Caco-2 (cell line): Measurements from ENCODE around the gene PARD3B. TPM values are rescaled to one million over a fixed set of nuclear protein-coding genes. Genes with fewer than 3 reads are reported as not detected.

Experiments
- BruUV-seq: library from RNA; stranded (reverse); fragments of 400-500 nt; replicated peaks from 2 replicates; lab custom pipeline; 2021; lab: Mats Ljungman, UMichigan
- CTCF ChIA-PET: fragments of 300-600 bp; sonication (Branson Sonifier 250); formaldehyde crosslinking; loops from one replicate; lab custom pipeline; 2022; ENCODE audit warnings: antibody characterized with exemption; lab: Charles Lee
- POLR2A ChIA-PET: fragments of 300-600 bp; sonication (Branson Sonifier 250); formaldehyde crosslinking; loops from one replicate; lab custom pipeline; 2022; ENCODE audit warnings: antibody characterized with exemption; lab: Charles Lee
- DNase-seq, 2 experiments: peaks; one replicate each; pipeline versions ENCODE4 v3.0.0 to v3.0.0-alpha.2; 2020 to 2022
- H3K27me3 ChIP-seq: replicated peaks from 2 replicates; pipeline ENCODE4 v1.6.0; 2011; ENCODE audit warnings: low read length; ENCODE audit not compliant: control insufficient read depth, insufficient read depth
- H3K36me3 ChIP-seq: 2 replicates; pipeline ENCODE4 v1.5.1; 2011; ENCODE audit warnings: low read length; ENCODE audit not compliant: control insufficient read depth, insufficient read depth
- H3K4me1 ChIP-seq: fragments of 250-450 bp; sonication (Bioruptor Pico); 2 replicates; pipeline ENCODE4 v1.5.1; 2020; ENCODE audit warnings: mild to moderate bottlenecking
- H3K4me3 ChIP-seq: 2 replicates; pipeline ENCODE4 v1.5.1; 2011; ENCODE audit warnings: low read depth, mild to moderate bottlenecking, control low read depth, low read length
- H3K9me3 ChIP-seq: fragments of 250-450 bp; sonication (Bioruptor Pico); 2 replicates; pipeline ENCODE4 v1.5.1; 2020; ENCODE audit warnings: mild to moderate bottlenecking, moderate library complexity
- H3K27ac Mint-ChIP-seq: one replicate; pipeline ENCODE4 v1.8.0; 2022; ENCODE audit warnings: mixed read lengths; ENCODE audit not compliant: unreplicated experiment
- H3K27me3 Mint-ChIP-seq: one replicate; pipeline ENCODE4 v1.8.0; 2022; ENCODE audit warnings: mixed read lengths; ENCODE audit not compliant: insufficient read depth, unreplicated experiment
- H3K36me3 Mint-ChIP-seq: one replicate; pipeline ENCODE4 v1.8.0; 2022; ENCODE audit warnings: mild to moderate bottlenecking, mixed read lengths; ENCODE audit not compliant: insufficient read depth, unreplicated experiment
- H3K4me1 Mint-ChIP-seq: one replicate; pipeline ENCODE4 v1.8.0; 2022; ENCODE audit warnings: low read depth, mixed read lengths; ENCODE audit not compliant: unreplicated experiment
- H3K4me3 Mint-ChIP-seq: one replicate; pipeline ENCODE4 v1.8.0; 2022; ENCODE audit warnings: mild to moderate bottlenecking, moderate library complexity, mixed read lengths; ENCODE audit not compliant: unreplicated experiment
- H3K9me3 Mint-ChIP-seq: one replicate; pipeline ENCODE4 v1.8.0; 2022; ENCODE audit warnings: mixed read lengths; ENCODE audit not compliant: unreplicated experiment
- CTCF ChIP-seq, 2 experiments: fragments of 200-600 bp in 1 of 2; IDR thresholded peaks; 1 replicate in 1 of 2; 2 replicates in 1 of 2; pipeline versions ENCODE4 v1.5.1 to v1.8.0; 2011 to 2022; ENCODE audit warnings: antibody characterized with exemption in 1 of 2, control low read depth in 1 of 2, inconsistent platforms in 1 of 2, low read depth in 1 of 2, low read length in 1 of 2, mild to moderate bottlenecking in 1 of 2, moderate library complexity in 1 of 2; ENCODE audit not compliant: insufficient read depth in 1 of 2, severe bottlenecking in 1 of 2, unreplicated experiment in 1 of 2
- intact Hi-C: fragments of 100-400 bp; cut with micrococcal nuclease; formaldehyde crosslinking; loops from one replicate; pipeline ENCODE4 v1.10.0; 2022; ENCODE audit not compliant: unreplicated experiment
- total RNA-seq: library from RNA; stranded (reverse); gene quantifications from 2 replicates; pipeline ENCODE4 v1.2.3, GENCODE V29; 2022

Gene PARD3B
- total RNA-seq, 1 experiment from 2014 or later: 68.9 TPM

- Histone ChIP-seq H3K4me3 (no peak overlapping the region), H3K36me3 (no peaks in the 10 kb centered on the region), H3K9me3 (no peaks in the 10 kb centered on the region), H3K27me3 (no peaks in the 10 kb centered on the region), H3K4me1 (no peaks in the 10 kb centered on the region)
- DNase-seq: no peak
- H3K4me1 Mint-ChIP-seq: no peaks in the 10 kb centered on the region
- POLR2A ChIA-PET: no interaction called here
- H3K9me3 Mint-ChIP-seq: no peaks in the 10 kb centered on the region
- no peak overlapping the region for H3K4me3 Mint-ChIP-seq
- H3K27ac Mint-ChIP-seq: no peak overlapping the region
- intact Hi-C loops: no loop called here
- BruUV-seq: no TSS peak
- CTCF ChIA-PET: no interaction called here
- no peak for TF ChIP-seq CTCF (IDR thresholded peaks at IDR 0.05; ENCODE audit: insufficient read depth in 1 of 2, low read depth in 1 of 2, low read length in 1 of 2, severe bottlenecking in 1 of 2, unreplicated experiment in 1 of 2)
- no peaks in the 10 kb centered on the region for H3K27me3 Mint-ChIP-seq
- peaks cover 6% of the 10 kb centered on the region for H3K36me3 Mint-ChIP-seq
Observed at GRCh38 chr2:205527801-205528200, 982.5 kb downstream of the PARD3B start.

- ChIA-PET POLR2A (no interaction called here), CTCF (no interaction called here)
- no peak overlapping the region for H3K27ac Mint-ChIP-seq
- Histone ChIP-seq H3K27me3 (no peaks in the 10 kb centered on the region), H3K4me1 (no peaks in the 10 kb centered on the region), H3K36me3 (no peaks in the 10 kb centered on the region), H3K4me3 (no peak overlapping the region), H3K9me3 (no peaks in the 10 kb centered on the region)
- no TSS peak for BruUV-seq
- peaks cover 6% of the 10 kb centered on the region for H3K36me3 Mint-ChIP-seq
- no peaks in the 10 kb centered on the region for H3K9me3 Mint-ChIP-seq
- H3K27me3 Mint-ChIP-seq: no peaks in the 10 kb centered on the region
- H3K4me3 Mint-ChIP-seq: no peak overlapping the region
- no peak for DNase-seq
- no peaks in the 10 kb centered on the region for H3K4me1 Mint-ChIP-seq
- intact Hi-C loops: no loop called here
- no peak for TF ChIP-seq CTCF (IDR thresholded peaks at IDR 0.05; ENCODE audit: insufficient read depth in 1 of 2, low read depth in 1 of 2, low read length in 1 of 2, severe bottlenecking in 1 of 2, unreplicated experiment in 1 of 2)
Observed at GRCh38 chr2:205531072-205531471, 985.8 kb downstream of the PARD3B start.

- ChIA-PET POLR2A (no interaction called here), CTCF (no interaction called here)
- no peak for DNase-seq
- Mint-ChIP-seq H3K36me3 (peaks cover 6% of the 10 kb centered on the region), H3K27ac (no peak overlapping the region), H3K9me3 (no peaks in the 10 kb centered on the region), H3K4me1 (no peaks in the 10 kb centered on the region), H3K27me3 (no peaks in the 10 kb centered on the region), H3K4me3 (no peak overlapping the region)
- Histone ChIP-seq H3K36me3 (no peaks in the 10 kb centered on the region), H3K4me1 (no peaks in the 10 kb centered on the region), H3K27me3 (no peaks in the 10 kb centered on the region), H3K9me3 (no peaks in the 10 kb centered on the region), H3K4me3 (no peak overlapping the region)
- no peak for TF ChIP-seq CTCF (IDR thresholded peaks at IDR 0.05; ENCODE audit: insufficient read depth in 1 of 2, low read depth in 1 of 2, low read length in 1 of 2, severe bottlenecking in 1 of 2, unreplicated experiment in 1 of 2)
- no TSS peak for BruUV-seq
- intact Hi-C loops: no loop called here
Observed at GRCh38 chr2:205531489-205532148, 986.3 kb downstream of the PARD3B start.
